Measurements from ENCODE around the gene LIMCH1.

LIMCH1 gene

DNA sequence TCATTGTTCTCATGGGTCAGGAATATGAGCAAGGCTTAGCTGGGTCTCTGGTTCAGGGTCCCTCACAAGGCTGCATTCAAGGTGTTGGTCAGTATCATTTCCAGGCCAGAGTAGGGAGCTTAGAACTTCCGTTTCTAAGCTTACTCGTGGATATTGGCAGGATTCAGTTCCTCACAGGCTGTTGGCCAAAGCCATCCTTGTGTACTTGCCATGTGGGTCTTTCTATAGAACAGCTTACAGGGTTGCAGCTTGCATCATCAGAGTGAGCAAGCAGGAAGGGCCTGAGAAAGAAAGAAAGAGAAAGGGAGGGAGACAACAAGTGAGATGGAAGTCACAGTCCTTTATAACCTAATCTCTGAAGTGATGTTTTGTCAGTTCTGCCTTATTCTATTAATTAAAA lies 5.1 kb upstream of the LIMCH1 start:
- DNase-seq (ENCODE audit: low spot score) = no peak

DNA sequence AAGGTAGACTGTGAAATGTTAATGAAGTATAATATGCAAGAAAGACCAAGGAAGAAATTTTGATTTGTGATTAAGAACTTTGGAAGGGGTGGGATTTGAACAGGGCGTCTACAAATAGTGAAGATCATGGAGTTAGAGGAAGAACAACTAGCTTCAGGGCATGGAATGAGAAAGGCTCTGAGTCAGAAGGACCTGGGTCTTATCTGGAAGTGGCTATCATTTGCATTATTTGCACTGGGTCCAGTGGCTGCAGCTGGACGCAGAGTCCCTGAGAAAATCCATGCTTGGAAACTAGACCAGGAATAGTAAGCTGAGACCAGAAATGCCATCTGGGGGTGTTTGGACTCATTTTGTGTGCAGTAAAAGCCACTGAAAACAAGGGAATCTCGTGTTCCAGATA lies 4.3 kb upstream of the LIMCH1 start:
- no peak for DNase-seq (ENCODE audit: low spot score)

DNA sequence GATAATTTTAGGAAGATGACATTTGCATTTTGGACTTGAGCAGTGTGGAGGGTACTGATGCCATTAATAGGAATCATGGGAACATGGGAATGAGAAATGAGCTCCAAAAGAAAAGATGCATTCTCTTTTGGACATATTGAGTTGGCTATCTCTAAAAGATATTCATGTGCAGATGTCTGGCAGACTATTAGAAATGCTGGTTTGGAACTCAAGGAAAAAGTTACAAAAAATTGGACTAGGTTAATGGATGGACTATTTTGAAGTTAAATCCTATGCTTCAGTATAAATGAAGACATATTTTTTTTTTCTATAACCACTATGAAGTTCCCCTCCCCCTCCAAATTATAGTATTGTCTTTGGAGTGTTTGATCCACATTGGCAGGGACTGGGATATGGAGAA lies 3.6 kb upstream of the LIMCH1 start:
- DNase-seq (ENCODE audit: low spot score) = no peak

DNA sequence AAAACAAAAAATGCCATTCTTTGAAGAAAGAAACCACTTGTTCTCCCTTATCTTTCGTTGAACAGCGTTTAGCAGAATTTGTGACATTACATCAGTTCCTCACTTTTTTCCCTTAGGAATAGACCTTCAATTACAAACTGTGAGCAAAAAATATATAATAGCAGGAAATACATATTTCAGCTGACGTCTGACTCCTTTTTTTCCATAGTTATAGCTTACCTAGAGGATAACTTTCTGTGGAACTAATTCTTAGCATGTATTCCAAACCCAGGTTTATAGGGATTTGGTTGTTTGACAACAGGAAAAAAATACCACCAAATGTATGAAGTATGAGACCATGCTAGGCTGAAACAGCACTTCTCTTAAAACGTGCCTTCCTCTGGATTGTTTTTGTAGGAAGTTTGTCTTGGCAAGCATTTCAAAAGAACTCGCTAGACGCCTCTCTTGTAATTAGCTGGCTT lies 2.0 kb upstream of the LIMCH1 start:
- no peak for DNase-seq (ENCODE audit: low spot score)

DNA sequence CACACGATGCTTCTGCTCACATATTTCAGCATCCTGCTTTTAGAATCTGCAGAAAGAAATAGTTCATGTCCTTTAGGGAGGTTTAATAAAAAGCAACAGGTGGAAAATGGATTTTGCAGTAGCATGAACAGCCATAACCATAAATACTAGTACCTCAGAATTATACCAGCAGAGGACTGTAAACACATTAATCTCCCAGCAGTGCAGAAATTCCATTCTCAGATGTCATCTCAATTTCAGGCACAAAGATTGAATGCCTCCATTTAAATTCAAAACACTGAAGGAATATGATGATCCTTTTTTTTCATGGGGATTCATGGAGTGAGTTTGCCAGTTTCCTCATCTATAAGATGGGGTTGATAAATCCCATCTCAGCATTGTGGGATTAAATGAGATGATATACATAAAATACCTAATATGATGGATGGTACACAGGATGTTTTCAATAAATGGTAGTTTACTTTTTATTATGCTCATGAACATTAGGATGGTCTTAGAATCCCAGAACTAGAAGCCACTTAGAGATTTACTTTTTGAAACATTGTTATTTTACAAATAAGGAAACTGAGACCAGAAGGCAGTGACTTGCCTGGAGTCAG lies 566 bp upstream of the LIMCH1 start:
- no peak for DNase-seq (ENCODE audit: low spot score)

DNA sequence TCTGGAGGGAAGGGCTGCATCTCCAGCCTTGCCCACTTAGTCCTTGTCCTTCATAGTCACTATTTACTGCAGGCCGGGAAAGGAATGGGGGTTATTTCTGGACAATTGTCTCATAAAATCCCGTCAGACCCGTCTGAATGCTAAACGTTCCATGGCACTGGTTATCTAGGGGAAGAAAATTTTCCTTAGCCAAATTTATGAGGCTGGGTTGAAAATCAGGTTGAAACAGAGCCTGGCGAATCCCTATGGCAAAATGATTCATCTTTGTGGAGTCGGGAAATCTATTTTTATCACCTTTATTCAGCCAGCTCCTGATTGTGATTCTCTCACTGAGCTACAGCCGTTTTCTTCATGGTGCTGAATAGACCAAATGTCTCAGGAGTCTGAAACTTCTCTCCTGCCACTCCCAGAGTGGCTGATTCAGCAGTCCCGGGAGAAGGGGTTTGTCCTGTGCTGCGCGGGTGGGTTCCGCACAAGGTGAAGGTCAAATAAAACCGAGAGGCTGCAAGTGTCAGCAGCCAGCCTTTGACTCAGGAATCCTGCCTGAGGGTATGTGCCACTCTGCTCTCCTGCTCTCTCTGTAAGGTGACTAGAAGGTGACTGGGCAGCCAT lies 1.0 kb downstream of the LIMCH1 start:
- DNase-seq (ENCODE audit: low spot score) = no peak

DNA sequence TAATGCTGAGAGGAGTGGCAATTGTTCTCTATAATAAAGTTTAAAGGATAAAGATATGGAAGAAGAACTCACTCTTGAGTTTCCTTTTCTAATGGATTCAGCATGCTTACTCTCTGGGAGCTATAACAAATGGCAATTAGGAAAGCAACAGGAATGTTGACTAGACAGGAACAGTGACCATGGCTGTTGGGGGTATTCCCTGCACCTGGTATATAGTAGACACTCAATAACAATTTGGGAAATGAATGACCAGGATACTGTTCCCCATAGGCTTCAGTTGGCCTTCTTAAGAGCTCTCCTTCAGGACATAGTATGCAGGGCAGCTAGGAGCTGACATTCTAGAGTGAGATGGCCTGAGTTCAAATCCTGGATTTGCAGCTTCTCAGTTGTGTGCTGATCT lies 1.8 kb downstream of the LIMCH1 start:
- no peak for DNase-seq (ENCODE audit: low spot score)

DNA sequence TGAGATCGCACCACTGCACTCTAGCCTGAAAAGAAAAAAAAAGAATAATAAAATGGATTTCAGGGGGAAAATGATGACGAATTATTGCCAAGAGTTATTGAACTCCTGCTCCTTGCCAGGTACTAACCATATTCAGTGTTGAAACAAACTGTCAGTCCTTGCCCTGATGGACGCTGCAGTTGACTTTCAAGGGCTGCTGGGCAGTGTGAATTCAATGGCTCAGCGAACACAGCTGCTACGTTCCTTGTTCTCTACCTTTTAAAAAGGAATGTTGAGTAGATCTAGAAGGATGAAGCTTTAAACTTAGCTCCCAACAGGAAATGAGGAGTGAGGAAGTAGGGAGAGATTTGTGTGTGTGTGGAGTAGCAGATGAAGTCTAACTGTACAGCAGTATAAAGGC lies 2.7 kb downstream of the LIMCH1 start:
- DNase-seq (ENCODE audit: low spot score) = no peak

DNA sequence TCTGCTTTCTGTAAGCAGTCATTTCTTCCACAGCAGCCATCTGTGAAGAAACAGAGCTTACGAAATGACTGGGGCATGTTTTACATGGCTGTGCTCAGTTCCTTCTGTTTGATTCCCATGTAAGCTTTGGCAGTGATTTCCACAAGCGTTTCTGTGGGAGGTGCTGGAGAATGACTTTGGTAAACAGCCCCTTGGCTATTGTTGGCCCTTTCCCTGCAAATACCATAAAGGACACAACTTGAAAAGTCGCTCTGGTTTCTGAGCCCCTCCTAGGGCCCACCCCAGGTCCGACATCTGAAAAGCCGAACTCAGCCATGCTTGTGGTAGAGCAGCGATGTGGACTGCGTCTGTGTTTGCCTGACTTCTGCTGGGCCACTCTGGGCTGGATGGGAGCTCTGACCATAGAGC lies 3.7 kb downstream of the LIMCH1 start:
- no peak for DNase-seq (ENCODE audit: low spot score)

DNA sequence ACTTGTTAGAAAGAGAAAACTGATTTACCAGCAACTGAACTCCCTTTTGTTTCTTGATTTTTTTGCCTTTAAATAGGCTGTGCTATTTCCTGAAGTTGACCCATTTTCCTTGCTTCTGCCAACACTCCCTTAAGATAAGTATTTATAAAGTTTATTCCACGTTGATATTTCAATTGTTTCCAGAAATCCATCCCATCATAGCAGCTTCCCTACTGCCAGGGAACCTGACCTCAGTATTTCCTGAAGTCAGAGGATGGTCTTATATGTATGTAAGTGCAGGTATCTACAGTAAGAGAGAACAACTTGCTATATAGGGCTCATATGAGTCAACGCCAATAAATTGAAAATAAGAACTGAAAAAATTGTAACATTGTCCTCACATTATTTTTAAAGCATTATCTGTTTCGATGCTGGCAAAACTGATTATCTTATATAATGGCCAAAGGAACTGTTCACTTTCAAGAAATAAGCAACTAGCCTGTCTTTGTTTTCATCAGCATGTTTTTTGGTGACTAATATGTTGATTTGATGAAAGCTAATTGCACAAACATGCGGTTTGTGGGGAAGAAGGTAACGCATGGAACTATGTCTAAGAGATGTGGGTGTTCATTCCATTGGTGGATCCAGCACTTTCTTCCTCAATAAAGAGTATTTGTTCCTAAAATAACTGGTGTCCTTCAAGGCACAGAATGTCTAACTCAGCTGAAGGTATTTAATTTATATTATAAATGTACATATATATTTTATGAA lies 4.7 kb downstream of the LIMCH1 start:
- DNase-seq (ENCODE audit: low spot score) = no peak

DNA sequence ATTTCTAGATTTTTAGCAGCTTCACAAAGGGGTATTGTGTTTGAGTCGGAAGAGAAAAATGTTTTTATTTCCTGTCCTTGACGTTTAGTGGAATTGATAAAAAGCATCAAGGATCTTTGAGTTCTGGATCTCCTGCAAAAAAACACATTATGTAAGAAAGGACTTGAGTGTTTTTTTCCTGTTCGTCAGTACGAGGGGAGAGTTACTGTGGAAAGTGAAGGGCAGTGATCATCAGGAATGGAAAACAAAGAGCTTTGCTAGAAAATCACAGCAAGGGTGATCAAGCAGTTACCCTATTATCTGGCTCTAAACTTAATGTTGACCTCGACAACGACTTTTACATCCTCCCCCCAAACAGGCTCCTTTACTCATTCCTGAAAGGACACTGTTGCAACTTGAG lies 7.3 kb downstream of the LIMCH1 start:
- no peak for DNase-seq (ENCODE audit: low spot score)

DNA sequence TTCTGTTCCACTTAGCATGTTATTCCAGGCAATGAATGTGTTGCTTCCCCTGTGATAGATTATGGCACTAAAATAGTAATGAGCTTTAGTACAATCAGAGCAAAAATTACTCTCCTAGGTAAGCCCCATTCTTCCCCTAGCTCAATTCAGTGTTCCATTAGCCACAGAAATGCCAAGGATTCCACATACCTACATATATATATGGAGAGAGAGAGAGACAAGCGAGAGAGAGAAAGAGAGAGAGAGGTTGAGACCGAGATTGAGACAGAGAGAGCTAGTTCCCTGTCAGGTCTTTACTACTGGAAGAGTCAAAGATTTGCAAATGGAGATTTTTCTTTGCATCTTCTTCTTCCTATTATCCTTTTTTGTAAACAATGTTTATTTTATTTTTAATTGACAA lies 8.7 kb downstream of the LIMCH1 start:
- no peak for DNase-seq (ENCODE audit: low spot score)

DNA sequence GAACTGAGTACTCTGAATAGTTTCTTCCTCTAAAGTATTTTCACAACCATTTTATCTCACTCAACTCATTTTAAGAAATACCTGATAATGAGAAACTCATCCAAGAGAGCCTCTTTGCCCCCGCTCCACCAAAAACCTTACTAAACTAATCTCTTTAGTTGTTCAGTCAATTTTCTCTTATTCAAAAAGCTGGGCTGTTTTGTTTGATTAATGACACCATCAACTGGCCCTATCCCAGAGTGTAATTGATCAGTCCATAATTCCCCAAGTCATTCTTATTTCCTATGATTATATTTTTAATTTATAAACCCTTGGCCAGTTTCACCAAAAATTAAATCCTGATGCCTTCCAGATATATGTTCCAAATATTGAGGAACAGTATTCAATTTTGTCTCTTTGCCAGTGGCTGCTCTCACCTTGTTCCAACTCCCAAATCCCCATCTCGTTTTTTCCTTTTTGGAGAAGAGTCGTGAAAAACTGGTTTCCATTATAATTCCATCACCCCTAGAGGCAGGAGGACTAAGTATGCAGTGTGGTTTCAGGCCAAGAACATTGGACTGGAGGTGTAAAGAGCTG lies 10.4 kb downstream of the LIMCH1 start:
- DNase-seq (ENCODE audit: low spot score) = no peak

DNA sequence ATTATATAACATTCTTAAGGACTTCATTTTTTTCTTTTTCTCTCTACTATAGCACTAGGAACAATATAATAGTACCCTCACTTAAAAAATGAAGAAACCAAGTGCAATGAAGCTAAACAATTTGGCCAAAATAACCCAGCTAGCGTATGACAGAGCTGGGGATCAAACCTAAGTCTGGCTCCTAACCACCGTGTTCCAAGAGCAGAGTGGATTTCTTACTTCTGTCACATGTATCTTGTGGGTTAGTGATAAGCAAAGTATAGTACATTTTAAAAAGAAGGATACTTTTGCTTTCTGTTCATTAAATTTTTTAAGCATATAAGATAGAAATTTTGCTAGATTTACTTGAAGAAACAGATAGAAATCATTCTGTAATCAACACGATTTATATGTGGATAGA lies 11.5 kb downstream of the LIMCH1 start:
- DNase-seq (ENCODE audit: low spot score) = no peak

DNA sequence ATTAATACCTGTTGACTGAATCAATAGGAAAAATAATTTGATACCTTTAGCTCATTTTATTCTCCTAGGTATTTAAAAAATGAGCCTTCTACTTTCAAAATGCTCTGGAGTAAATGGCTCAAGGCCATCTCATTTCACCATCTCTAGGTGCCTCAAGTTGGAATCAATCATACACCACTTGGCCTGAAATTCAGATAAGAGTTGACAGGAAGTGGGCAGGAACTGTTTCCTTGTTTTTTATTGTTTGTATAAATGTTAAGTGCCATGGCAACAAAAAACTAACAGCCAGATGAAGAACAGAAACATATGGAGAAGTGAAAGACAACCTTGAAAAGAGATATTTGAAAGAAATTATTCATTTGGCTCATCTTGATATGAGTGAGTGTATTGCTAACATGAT lies 12.4 kb downstream of the LIMCH1 start:
- DNase-seq (ENCODE audit: low spot score) = no peak

DNA sequence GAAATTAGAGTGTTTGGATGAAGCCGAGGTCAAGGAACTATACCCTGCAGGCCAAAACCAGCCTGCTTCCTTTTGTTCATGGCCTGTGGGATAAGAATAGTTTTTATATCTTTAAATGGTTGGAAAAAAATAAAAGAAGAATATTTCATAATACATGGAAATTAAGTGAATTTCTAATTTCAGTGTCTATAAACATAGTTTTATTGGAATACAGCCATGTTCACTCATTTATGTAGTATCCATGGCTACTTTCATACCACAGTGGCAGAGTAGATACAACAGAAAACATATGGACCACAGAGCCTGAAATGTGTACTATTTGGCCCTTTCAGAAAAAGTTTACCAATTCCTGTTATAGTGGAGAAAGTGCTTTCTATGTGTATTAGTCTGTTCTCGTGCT lies 13.6 kb downstream of the LIMCH1 start:
- DNase-seq (ENCODE audit: low spot score) = no peak

DNA sequence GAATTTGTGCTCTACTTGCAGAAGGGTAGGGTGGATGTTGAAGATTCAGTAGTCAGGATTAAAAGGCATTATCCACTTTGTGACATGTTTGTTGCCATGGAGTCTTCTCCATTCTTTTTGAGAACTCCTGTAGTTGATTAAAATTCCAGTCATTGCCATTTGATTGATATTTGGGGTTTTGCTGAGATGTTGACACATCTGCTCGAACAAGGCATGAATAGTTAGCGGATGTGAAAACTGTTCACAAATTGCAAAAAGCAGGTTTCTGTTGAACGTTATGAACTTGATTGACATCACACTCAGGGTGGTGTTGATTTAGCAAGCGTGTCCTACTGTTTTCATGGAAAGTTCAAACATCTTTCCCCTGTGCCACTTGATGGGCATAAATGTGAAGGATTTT lies 16.9 kb downstream of the LIMCH1 start:
- DNase-seq (ENCODE audit: low spot score) = no peak

DNA sequence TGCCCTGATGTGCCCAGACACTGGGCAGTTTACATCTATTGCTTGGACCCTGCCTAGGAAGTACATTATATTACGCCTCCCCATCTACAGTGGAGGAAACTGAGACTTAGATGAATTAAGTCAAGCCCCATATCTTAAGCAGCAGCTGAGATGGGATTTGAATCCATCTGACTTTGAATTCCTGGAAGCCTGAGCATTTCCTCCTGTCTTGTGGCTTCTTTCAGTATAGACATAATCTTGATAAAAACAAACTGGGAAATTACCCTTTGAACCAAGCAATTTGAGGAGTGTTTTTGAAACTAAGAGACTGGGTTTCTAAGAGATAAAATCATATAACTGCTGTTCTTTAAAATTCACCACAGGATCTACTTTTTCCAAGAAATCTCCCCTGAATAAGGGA lies 18.6 kb downstream of the LIMCH1 start:
- DNase-seq (ENCODE audit: low spot score) = no peak

DNA sequence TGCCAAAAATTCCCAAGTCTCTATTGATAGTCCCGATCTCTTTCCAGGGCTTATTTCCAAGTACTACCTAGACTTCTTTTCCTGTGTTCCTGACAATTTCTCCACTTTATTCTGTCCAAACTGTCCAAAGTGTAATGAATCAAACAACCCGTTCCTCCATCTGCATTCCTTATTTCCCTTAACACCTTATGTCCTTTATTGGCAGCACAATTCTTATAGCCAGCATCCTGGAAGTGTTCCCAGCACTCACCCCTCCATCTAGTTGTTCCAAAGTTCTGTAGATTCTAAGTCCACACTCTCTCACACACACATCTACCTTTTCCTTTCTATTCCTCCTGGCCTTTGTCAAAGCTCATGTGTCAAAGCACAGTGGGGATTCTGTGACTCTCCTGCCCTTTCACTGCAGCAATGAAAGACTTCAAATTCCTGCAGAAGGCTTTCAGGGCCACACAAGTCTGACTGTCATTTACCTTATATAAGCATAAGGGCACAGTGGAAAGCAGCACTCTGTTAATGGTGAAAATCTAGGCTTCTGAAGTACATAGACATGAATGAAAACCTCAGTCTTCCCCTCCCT lies 22.1 kb downstream of the LIMCH1 start:
- no peak for DNase-seq (ENCODE audit: low spot score)

DNA sequence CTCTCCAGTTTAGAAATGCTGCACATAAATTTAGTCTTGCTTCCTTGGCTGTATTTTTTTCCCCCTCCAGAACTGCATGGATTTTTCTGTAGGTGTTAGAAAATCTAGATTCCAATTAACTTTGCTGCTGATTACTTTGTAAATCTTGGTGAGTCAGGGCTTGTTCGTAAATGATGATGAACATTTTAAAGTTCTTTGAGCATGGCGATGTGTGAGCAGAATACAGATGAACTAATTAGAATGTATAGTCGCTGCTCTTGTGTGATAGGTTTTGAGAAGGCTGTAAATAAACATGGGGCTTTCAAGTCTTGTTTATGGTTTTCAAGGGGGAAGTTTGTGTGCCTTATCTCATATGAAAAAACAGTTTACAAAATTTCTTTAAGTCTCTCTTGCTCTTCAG lies 23.3 kb downstream of the LIMCH1 start:
- DNase-seq (ENCODE audit: low spot score) = no peak

DNA sequence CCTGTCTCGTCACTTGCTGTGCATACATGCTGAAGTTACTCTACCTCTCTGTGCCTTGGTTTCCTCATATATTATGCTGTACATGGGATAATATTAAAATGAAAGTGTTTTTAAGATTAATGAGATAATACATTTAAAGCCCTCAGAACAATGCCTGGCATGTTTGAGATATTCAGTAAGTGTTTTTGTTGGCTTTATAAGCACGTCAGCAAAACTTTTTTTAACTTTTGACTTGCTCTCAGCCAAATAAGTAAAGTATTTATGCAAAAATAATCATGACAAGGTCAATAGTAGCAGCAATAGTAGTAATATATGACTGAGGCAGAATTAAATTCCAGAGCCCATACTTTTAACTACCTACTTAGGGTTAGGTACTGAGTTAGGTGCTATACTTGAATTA lies 29.2 kb downstream of the LIMCH1 start:
- no peak for DNase-seq (ENCODE audit: low spot score)

DNA sequence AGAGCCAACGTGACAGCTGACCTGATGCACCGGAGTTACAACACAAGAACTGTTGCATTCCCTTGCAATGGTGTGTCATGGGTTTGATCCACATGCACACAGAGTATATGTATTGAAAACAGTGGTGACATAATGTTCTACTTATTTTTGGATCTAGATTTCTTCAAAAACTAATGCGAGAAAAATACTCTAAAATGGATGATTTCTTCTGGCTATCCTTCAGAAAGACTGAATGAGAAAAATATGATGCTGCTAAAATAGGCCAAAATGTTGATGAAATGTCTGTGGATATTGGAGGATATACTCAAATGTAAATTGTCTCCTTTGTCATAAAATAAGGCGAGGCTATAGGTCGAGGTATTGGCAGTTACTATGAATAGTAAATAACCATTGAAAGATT lies 30.4 kb downstream of the LIMCH1 start:
- DNase-seq (ENCODE audit: low spot score) = no peak

DNA sequence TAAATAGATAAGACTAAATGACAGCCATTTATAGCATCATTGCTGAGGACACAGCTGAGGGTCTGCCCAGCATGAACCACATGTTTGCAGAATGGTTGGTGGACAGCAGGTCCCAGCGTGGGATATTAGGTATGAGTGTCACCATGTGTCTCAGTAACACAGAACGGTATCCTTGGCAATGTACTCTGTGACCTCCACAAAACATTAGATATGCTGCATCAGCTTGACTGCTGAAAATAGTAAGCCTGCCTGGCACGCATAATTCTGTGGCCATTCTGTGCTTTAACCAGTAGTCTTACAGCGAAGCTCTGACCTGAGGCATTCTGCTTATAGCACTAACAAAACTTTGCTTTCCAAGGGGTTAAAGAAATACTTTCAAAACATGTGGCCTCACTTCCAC lies 32.0 kb downstream of the LIMCH1 start:
- DNase-seq (ENCODE audit: low spot score) = no peak

Data from RKO (cell line).